Loucy (cell line): Measurements from ENCODE around the gene MMP2.

Experiments
- H2AFZ ChIP-seq: fragments of 200-600 bp; sonication (generic); 2 replicates; pipeline ENCODE4 v1.6.0; 2016; ENCODE audit warnings: antibody characterized with exemption, mild to moderate bottlenecking, low read length, moderate library complexity
- H3F3A ChIP-seq: fragments of 200-600 bp; 2 replicates; pipeline ENCODE4 v1.6.0; 2016; ENCODE audit warnings: antibody characterized with exemption, low read depth, mild to moderate bottlenecking
- H3K27me3 ChIP-seq: fragments of 200-600 bp; sonication (generic); 2 replicates; pipeline ENCODE4 v1.6.1; 2014; ENCODE audit warnings: low read length, mild to moderate bottlenecking; ENCODE audit not compliant: insufficient read depth, poor library complexity, severe bottlenecking
- H3K36me3 ChIP-seq: fragments of 200-600 bp; sonication (generic); 2 replicates; pipeline ENCODE4 v1.6.1; 2016; ENCODE audit warnings: low read length; ENCODE audit not compliant: insufficient read depth
- H3K4me1 ChIP-seq: fragments of 200-600 bp; sonication (generic); 2 replicates; pipeline ENCODE4 v1.5.1; 2014; ENCODE audit warnings: low read length, mild to moderate bottlenecking; ENCODE audit not compliant: insufficient read depth, poor library complexity, severe bottlenecking
- H3K4me2 ChIP-seq: fragments of 200-600 bp; sonication (generic); 2 replicates; pipeline ENCODE4 v1.6.0; 2014; ENCODE audit warnings: antibody characterized with exemption, low read length, low read depth, mild to moderate bottlenecking; ENCODE audit not compliant: poor library complexity, severe bottlenecking
- H3K4me3 ChIP-seq: fragments of 200-600 bp; sonication (generic); 2 replicates; pipeline ENCODE4 v1.5.1; 2014; ENCODE audit warnings: low read length, mild to moderate bottlenecking, mixed read lengths; ENCODE audit not compliant: poor library complexity, severe bottlenecking
- H3K79me2 ChIP-seq: fragments of 200-600 bp; sonication (generic); 2 replicates; pipeline ENCODE4 v1.6.1; 2014; ENCODE audit warnings: low read length; ENCODE audit not compliant: insufficient read depth
- H3K9ac ChIP-seq: fragments of 200-600 bp; sonication (generic); 2 replicates; pipeline ENCODE4 v1.6.0; 2014; ENCODE audit warnings: mild to moderate bottlenecking, low read depth, low read length, moderate library complexity; ENCODE audit not compliant: poor library complexity, severe bottlenecking
- H3K9me2 ChIP-seq: fragments of 200-600 bp; sonication (generic); replicated peaks from 2 replicates; pipeline ENCODE4 v1.6.1; 2016; ENCODE audit warnings: low read depth, low read length, mixed read lengths
- H3K9me3 ChIP-seq: fragments of 200-600 bp; sonication (generic); 2 replicates; pipeline ENCODE4 v1.6.1; 2014; ENCODE audit warnings: mild to moderate bottlenecking, antibody characterized with exemption, low read length, low read depth; ENCODE audit not compliant: insufficient read depth
- H4K20me1 ChIP-seq: fragments of 200-600 bp; sonication (generic); 2 replicates; pipeline ENCODE4 v1.6.0; 2014; ENCODE audit warnings: antibody characterized with exemption, low read length, mild to moderate bottlenecking; ENCODE audit not compliant: insufficient read depth, poor library complexity, severe bottlenecking
- CTCF ChIP-seq: fragments of 200-600 bp; sonication (generic); conservative IDR thresholded peaks from 2 replicates; pipeline ENCODE4 v1.5.1; 2014; ENCODE audit warnings: mild to moderate bottlenecking, antibody characterized with exemption, low read length
- EZH2phosphoT487 ChIP-seq: fragments of 200-600 bp; IDR thresholded peaks from 2 replicates; pipeline ENCODE4 v1.6.1; 2018; ENCODE audit warnings: antibody characterized with exemption, mild to moderate bottlenecking, moderate library complexity, borderline replicate concordance

MMP2 gene

GRCh38 chr16:55508941-55509931 is 30.2 kb downstream of the MMP2 start, which contains the start of gene LPCAT2:
Gene LPCAT2 (plus strand): TSS chr16:55509072. CDS start chr16:55509182, 110 bp downstream.
- no peaks in the 10 kb centered on the region for H3K36me3 ChIP-seq
- peak within 1 kb of the TSS; percentile 35 for H3K4me2 ChIP-seq
- peak within 1 kb of the TSS; percentile 61 for H2AFZ ChIP-seq
- H4K20me1 ChIP-seq = no peaks in the 10 kb centered on the region
- H3K4me3 ChIP-seq = peak within 1 kb of the TSS; percentile 16
- no peaks in the 10 kb centered on the region for H3K79me2 ChIP-seq
- H3K9ac ChIP-seq = peak within 1 kb of the TSS; percentile 34
- TF ChIP-seq CTCF (no peak), EZH2phosphoT487 (no peak)
- H3K27me3 ChIP-seq = no peaks in the 10 kb centered on the region
- no peaks in the 10 kb centered on the region for H3F3A ChIP-seq
- peaks cover 25% of the 10 kb centered on the region for H3K4me1 ChIP-seq
- peaks cover 15% of the 10 kb centered on the region; the same call in 1 of the 2 replicates for H3K9me3 ChIP-seq
- no peaks in the 10 kb centered on the region for H3K9me2 ChIP-seq

- Histone ChIP-seq H3K9me2 (no peaks in the 10 kb centered on the region), H3K4me3 (peak overlapping the region; percentile 16), H3K4me2 (peak overlapping the region; percentile 35), H3K9ac (peak overlapping the region; percentile 34), H3K27me3 (no peaks in the 10 kb centered on the region), H3K36me3 (no peaks in the 10 kb centered on the region), H3K9me3 (peaks cover 15% of the 10 kb centered on the region; the same call in 1 of the 2 replicates), H4K20me1 (no peaks in the 10 kb centered on the region), H2AFZ (peak overlapping the region; percentile 61), H3K4me1 (peaks cover 25% of the 10 kb centered on the region), H3K79me2 (no peaks in the 10 kb centered on the region), H3F3A (no peaks in the 10 kb centered on the region)
- TF ChIP-seq CTCF (no peak), EZH2phosphoT487 (no peak)
Measured at GRCh38 chr16:55510185-55510805, 31.3 kb downstream of the MMP2 start.

DNA sequence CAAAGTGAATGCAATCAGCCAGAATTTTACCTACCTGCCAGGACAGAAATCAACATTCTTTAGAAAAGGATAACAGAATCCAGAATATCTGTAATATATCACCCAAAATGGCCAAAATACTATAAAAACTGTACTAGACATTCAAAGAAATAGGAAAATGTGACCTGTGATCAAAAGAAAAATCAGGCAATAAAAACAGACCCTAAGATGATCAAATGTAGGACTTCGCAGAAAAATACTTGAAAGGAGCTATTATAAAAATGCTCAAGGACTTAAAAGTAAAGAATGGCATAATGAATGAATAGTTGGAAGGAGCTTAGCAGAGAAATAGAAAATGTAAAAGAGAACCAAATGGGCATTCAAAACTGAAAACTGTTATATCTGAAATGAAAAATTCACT is 33.9 kb downstream of the MMP2 start:
- H3K9me3 ChIP-seq = peaks cover 15% of the 10 kb centered on the region; the same call in 1 of the 2 replicates
- H3K27me3 ChIP-seq = no peaks in the 10 kb centered on the region
- H3F3A ChIP-seq = no peaks in the 10 kb centered on the region
- no peak overlapping the region for H3K9ac ChIP-seq
- no peaks in the 10 kb centered on the region for H3K9me2 ChIP-seq
- no peak overlapping the region for H2AFZ ChIP-seq
- peaks cover 13% of the 10 kb centered on the region for H3K4me1 ChIP-seq
- TF ChIP-seq EZH2phosphoT487 (no peak), CTCF (no peak)
- H3K79me2 ChIP-seq = no peaks in the 10 kb centered on the region
- no peak overlapping the region for H3K4me2 ChIP-seq
- H4K20me1 ChIP-seq = no peaks in the 10 kb centered on the region
- no peak overlapping the region for H3K4me3 ChIP-seq
- H3K36me3 ChIP-seq = no peaks in the 10 kb centered on the region
